HL-60 (cell line): Measurements from ENCODE around the gene CREBBP.

Experiments
- CTCF ChIP-seq: IDR thresholded peaks from one replicate; pipeline ENCODE4 v1.5.1; 2011; ENCODE audit warnings: low read length, control low read depth, inconsistent platforms; ENCODE audit not compliant: insufficient read depth
- GABPA ChIP-seq: IDR thresholded peaks from 2 replicates; pipeline ENCODE4 v1.6.1; 2012; ENCODE audit warnings: low read depth
- POLR2AphosphoS5 ChIP-seq: IDR thresholded peaks from 2 replicates; pipeline ENCODE4 v1.6.1; 2012; ENCODE audit warnings: low read depth
- REST ChIP-seq: IDR thresholded peaks from 2 replicates; pipeline ENCODE4 v1.6.1; 2012; ENCODE audit warnings: low read depth; ENCODE audit not compliant: insufficient replicate concordance
- SPI1 ChIP-seq: IDR thresholded peaks from 2 replicates; pipeline ENCODE4 v1.6.1; 2012; ENCODE audit warnings: low read depth, mild to moderate bottlenecking, borderline replicate concordance

- TF ChIP-seq CTCF (no peak), GABPA (no peak), REST (no peak), POLR2AphosphoS5 (no peak), SPI1 (no peak)
These were observed 76.0 kb downstream of the CREBBP start for GRCh38 chr16:3804426-3805016.
